GM23248 (cell line): ENCODE data around the gene GABBR2. TPM values are rescaled to one million over a fixed set of nuclear protein-coding genes. Genes with fewer than 3 reads are reported as not detected.

Experiments used
- DNase-seq: peaks from one replicate; pipeline ENCODE4 v3.0.0-alpha.2; 2015
- H2AFZ ChIP-seq: fragments of 200-600 bp; sonication (generic); 2 replicates; pipeline ENCODE4 v1.6.1; 2016; ENCODE audit warnings: antibody characterized with exemption
- H3F3A ChIP-seq: fragments of 200-600 bp; sonication (generic); 2 replicates; pipeline ENCODE4 v1.6.1; 2016; ENCODE audit warnings: mild to moderate bottlenecking, antibody characterized with exemption, mixed run types; ENCODE audit not compliant: insufficient read depth
- H3K27ac ChIP-seq: fragments of 200-600 bp; sonication (generic); 2 replicates; pipeline ENCODE4 v1.5.1; 2016; ENCODE audit warnings: mild to moderate bottlenecking
- H3K27me3 ChIP-seq: fragments of 200-600 bp; sonication (generic); replicated peaks from 2 replicates; pipeline ENCODE4 v1.6.1; 2016; ENCODE audit warnings: mild to moderate bottlenecking; ENCODE audit not compliant: insufficient read depth
- H3K36me3 ChIP-seq: fragments of 200-600 bp; sonication (generic); 2 replicates; pipeline ENCODE4 v1.6.1; 2016; ENCODE audit warnings: low read depth, mild to moderate bottlenecking
- H3K4me1 ChIP-seq: fragments of 200-600 bp; sonication (generic); 2 replicates; pipeline ENCODE4 v1.6.1; 2016; ENCODE audit warnings: mild to moderate bottlenecking; ENCODE audit not compliant: insufficient read depth
- H3K4me2 ChIP-seq: fragments of 200-600 bp; sonication (generic); one replicate; pipeline ENCODE4 v1.6.1; 2016; ENCODE audit warnings: mild to moderate bottlenecking; ENCODE audit not compliant: unreplicated experiment
- H3K4me3 ChIP-seq: fragments of 200-600 bp; sonication (generic); 2 replicates; pipeline ENCODE4 v1.5.1; 2016; ENCODE audit warnings: mild to moderate bottlenecking
- H3K79me2 ChIP-seq: fragments of 200-600 bp; sonication (generic); 2 replicates; pipeline ENCODE4 v1.6.1; 2016; ENCODE audit warnings: mild to moderate bottlenecking; ENCODE audit not compliant: insufficient read depth
- H3K9ac ChIP-seq: fragments of 200-600 bp; sonication (generic); 2 replicates; pipeline ENCODE4 v1.6.1; 2016; ENCODE audit warnings: mild to moderate bottlenecking
- H3K9me2 ChIP-seq: fragments of 200-600 bp; sonication (generic); 2 replicates; pipeline ENCODE4 v1.6.1; 2016; ENCODE audit warnings: mixed run types, mild to moderate bottlenecking, moderate library complexity; ENCODE audit not compliant: insufficient read depth
- H3K9me3 ChIP-seq: fragments of 200-600 bp; sonication (generic); one replicate; pipeline ENCODE4 v1.6.1; 2017; ENCODE audit warnings: low read depth
- H4K20me1 ChIP-seq: fragments of 200-600 bp; sonication (generic); 2 replicates; pipeline ENCODE4 v1.6.0; 2016; ENCODE audit not compliant: insufficient read depth
- EZH2 ChIP-seq: fragments of 200-600 bp; sonication (generic); IDR thresholded peaks from 2 replicates; pipeline ENCODE4 v1.6.1; 2018; ENCODE audit warnings: antibody characterized with exemption, mild to moderate bottlenecking; ENCODE audit not compliant: insufficient read depth, poor library complexity, severe bottlenecking
- EZH2phosphoT487 ChIP-seq: fragments of 200-600 bp; sonication (generic); IDR thresholded peaks from 2 replicates; pipeline ENCODE4 v1.6.1; 2018; ENCODE audit warnings: antibody characterized with exemption, moderate library complexity, mild to moderate bottlenecking, low read depth; ENCODE audit not compliant: insufficient read depth
- WGBS, 2 experiments: methylation state at CpG; one replicate each; pipeline ENCODE4 v1.1.6; 2015 to 2017; ENCODE audit warnings: low lambda C conversion rate in 2 of 2, low coverage in 1 of 2; ENCODE audit errors: missing lambda C conversion rate in 2 of 2; 5-methylcytosine and 5-hydroxymethylcytosine counted together
- in situ Hi-C: fragments of 300-500 bp; cut with MboI; formaldehyde crosslinking; loops from 2 replicates; pipeline ENCODE4 v1.15.0; 2020
- polyA plus RNA-seq: library from polyadenylated mRNA; unstranded; fragments of >200 nt; fragmentation: Nextera tagmentation; extraction: Ambion mirVana; gene quantifications from 2 replicates; pipeline ENCODE4 v1.2.1, GENCODE V29; 2016
- total RNA-seq: library from RNA; depleted of rRNA; stranded (reverse); fragments of >200 nt; shearing (Covaris generic); gene quantifications from 2 replicates; pipeline ENCODE4 v1.2.3, GENCODE V29; 2014; rRNA removed

GABBR2 gene
- total and polyA plus RNA-seq, 2 experiments from 2014 or later, result 7.5 to 13.4 TPM

- no peak overlapping the region for H3K4me3 ChIP-seq
- H3K27ac ChIP-seq, result no peak overlapping the region
- H3K27me3 ChIP-seq, result no peaks in the 10 kb centered on the region
- H3K9me2 ChIP-seq, result no peaks in the 10 kb centered on the region
- H3K4me2 ChIP-seq, result no peak overlapping the region
- no peaks in the 10 kb centered on the region for H3K4me1 ChIP-seq
- no peaks in the 10 kb centered on the region for H3K9me3 ChIP-seq
- H3K79me2 ChIP-seq, result peaks cover 88% of the 10 kb centered on the region
- H4K20me1 ChIP-seq, result no peaks in the 10 kb centered on the region
- no peak overlapping the region for H3K9ac ChIP-seq
- in situ Hi-C loops, result no loop called here
- no peaks in the 10 kb centered on the region for H3F3A ChIP-seq
- no peak for DNase-seq
- TF ChIP-seq EZH2 (no peak), EZH2phosphoT487 (no peak)
- no peak overlapping the region for H2AFZ ChIP-seq
- 87 to 88% methylated on average over 8 of the region's 8 CpGs for WGBS, 2 experiments
- peaks cover 41% of the 10 kb centered on the region; the same call in 1 of the 2 replicates for H3K36me3 ChIP-seq
Measured at GRCh38 chr9:98241357-98242300, 467.1 kb downstream of the GABBR2 start.

GRCh38 chr9:98240475-98240874, 468.3 kb downstream of the GABBR2 start:
- Histone ChIP-seq H3K9me3 (no peaks in the 10 kb centered on the region), H3F3A (no peaks in the 10 kb centered on the region), H3K9ac (no peak overlapping the region), H3K79me2 (peaks cover 86% of the 10 kb centered on the region), H3K36me3 (peaks cover 50% of the 10 kb centered on the region; the same call in 1 of the 2 replicates), H3K9me2 (no peaks in the 10 kb centered on the region), H2AFZ (no peak overlapping the region), H3K27me3 (no peaks in the 10 kb centered on the region), H3K4me1 (no peaks in the 10 kb centered on the region), H3K4me2 (no peak overlapping the region), H4K20me1 (no peaks in the 10 kb centered on the region), H3K4me3 (no peak overlapping the region), H3K27ac (no peak overlapping the region)
- in situ Hi-C loops, result no loop called here
- TF ChIP-seq EZH2 (no peak), EZH2phosphoT487 (no peak)
- no peak for DNase-seq
- WGBS, 2 experiments, result 95 to 96% methylated on average over 3 of the region's 3 CpGs

Other genes starting within 250 kb of the GABBR2 start
- gene ANKS6, start 87.6 kb upstream of the GABBR2 start, total RNA-seq, result 14.4 and 26.4 TPM in 2 replicates
- gene ANKS6, start 87.6 kb upstream of the GABBR2 start, polyA plus RNA-seq, result 6.1 and 7.1 TPM in 2 replicates
- 7.8 and 10.1 TPM in 2 replicates for gene GALNT12, start 98.7 kb upstream of the GABBR2 start, total RNA-seq
- gene GALNT12, start 98.7 kb upstream of the GABBR2 start, polyA plus RNA-seq, result 0.74 and 1.5 TPM in 2 replicates
- 16.8 and 17.8 TPM in 2 replicates for gene COL15A1, start 235.0 kb upstream of the GABBR2 start, total RNA-seq
- 8.8 and 9.7 TPM in 2 replicates for gene COL15A1, start 235.0 kb upstream of the GABBR2 start, polyA plus RNA-seq